GM19043 (cell line): ENCODE data around the gene TRAF3.

Source experiments
- ATAC-seq: cut with Tn5 transposase; IDR thresholded peaks from one replicate; pipeline ENCODE4 v1.9.1; 2021; ENCODE audit warnings: low read depth; ENCODE audit not compliant: unreplicated experiment

TRAF3 gene

DNA sequence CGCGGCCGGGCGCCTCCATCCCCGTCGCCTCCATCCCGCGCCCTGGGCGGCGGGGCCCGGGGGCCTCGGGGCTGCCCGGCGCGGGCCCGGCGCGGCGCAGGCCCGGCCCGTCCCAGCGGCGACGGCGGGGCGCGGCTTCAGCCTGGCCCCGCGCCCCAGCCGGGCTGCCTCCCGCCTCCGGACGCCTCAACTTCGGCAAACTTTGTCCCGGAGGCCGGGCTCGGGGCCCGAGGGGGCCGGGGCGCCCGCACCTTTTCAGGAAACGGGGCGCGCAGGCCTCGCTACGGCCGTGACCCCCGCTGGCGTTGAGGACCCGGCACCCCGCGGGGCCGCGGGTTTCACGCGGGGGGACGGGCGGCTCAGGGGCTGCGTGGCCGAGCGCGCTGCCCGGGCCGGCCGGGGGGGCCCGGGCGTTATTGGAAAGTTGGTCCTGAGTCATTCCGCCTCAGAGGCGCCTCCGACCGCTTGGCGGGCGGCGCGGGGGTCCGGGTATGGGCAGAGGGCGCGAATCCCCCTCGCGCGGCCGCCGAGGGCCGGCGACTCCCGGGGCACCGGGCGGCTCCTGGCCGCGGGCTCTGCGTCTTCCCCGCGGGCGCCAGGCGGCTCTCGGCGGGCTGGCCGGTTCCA, 575 bp downstream of the TRAF3 start:
- no peak for ATAC-seq

DNA sequence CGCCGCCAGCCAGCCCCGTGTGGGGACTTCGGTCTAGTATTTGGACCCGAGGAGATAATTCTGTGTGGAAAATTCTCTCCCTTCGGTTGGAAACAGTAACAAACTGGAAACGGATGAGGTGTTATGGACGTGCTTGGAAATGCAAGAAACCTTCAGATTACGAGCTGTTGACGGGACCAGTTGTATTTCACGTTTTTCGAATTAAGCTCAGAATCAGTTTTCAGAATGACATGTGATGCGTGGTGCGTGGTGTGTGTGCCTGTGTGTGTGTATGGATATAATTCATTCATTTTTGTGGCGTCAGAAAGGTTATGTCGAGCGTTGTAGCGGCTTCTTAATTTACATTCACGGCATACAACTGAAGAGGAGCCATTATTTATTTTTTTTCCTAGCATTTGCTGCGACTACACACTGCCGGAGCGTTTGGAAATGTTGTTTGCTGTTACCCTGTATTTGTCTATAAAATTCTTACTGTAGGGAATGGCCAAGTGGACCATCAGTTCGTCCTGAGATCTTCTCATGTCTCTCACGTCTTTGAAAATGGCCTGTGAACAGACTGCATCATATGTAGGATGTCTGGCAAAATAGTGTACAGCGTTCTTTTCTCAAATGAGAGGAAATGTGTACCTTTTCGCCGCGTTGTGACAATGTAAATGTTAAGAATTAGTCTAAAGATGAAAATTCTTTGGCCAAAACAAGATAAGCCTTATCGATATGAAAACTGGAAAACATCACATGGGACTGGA, 1.3 kb downstream of the TRAF3 start:
- ATAC-seq, result no peak

DNA sequence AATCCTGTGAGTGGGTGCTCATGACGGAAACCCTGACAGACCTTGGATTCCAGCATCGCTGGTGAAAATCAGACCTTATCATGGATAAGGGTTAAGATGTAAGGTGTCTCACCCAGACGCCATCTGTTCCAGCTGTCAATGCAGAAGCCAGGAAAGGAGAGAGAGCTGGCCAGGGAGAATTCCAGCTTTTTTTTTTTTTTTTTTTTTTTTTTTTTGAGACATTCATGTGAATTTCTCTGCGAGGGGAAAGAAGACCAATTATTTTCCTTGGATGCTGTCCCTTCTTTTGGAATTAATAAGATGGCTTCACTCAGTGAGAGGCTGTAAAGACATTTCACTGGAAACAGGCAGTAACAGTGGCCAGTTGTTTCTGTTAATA, 1.8 kb downstream of the TRAF3 start:
- no peak for ATAC-seq

DNA sequence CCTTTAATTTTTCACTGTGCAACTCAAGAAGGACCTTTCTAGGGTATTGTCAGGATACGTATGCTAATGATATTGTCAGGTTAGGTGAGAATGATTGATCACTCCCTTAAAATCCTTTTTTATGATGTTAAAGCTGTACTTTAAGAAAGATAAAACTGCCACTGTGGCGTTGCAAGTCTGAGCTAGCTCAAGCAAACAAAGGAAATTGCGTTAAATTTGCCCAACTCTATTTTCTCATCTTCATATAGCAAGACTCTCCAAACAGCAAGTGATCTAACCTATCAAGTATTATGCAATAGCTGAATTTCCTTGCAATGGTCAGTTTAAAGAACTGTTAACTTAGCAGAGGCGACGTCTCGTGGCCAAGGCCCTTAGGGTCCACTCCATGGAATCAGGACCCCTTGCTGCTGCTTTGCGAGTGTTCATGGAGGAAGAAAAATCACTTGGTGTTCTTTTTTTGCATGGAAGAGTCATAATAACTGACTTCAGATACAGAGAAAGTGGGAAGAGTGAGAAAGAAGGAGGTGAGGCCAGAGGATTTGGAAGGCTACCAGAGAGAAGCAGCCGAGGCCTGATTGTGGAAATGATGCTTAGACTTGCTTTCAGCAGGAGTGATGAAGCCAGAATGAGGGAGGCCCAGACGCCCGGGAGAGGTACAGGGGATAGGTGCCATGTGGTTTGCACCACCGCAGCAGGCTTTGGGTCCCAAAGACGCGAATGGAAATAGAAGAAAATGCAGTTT, 2.5 kb downstream of the TRAF3 start:
- no peak for ATAC-seq

DNA sequence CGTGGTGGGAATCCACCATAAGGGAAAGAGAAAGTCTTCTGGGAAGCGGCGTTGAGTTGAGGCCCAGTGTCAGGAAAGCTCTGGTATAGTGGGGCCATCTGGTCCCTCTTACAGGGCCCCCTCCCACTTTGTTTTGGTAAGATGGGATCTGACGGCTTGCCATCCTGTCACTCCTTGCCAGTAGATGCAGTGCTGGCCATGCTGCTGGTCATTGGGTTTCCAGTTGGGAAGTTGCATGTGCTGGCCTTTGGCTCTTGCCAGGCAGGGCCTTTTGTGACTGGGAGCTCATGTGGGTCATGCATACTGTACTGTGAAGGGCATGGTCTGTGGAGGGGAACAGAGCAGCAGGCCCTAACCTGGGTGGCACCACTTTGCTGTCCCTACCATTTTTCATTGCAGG, 3.8 kb downstream of the TRAF3 start:
- ATAC-seq, result no peak

DNA sequence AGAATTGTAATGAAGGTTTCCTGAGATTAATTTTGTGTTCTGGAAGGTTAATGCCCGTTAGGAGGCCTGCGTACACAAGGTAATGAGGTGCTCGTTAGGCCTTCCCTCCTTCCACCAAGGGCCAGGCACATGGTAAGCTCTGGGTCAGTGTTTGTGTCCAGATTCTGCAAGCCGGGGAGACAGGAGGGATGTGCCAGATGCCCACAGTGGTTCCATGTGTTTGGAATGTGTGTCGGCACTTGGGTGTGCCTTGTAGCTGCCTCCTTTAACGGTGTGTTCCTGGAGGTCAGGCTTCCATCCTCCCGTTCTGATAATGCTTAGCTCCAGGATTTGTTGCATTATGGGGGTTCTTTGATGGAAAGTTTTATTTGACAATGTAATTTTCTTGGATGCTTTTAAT, 5.7 kb downstream of the TRAF3 start:
- no peak for ATAC-seq

DNA sequence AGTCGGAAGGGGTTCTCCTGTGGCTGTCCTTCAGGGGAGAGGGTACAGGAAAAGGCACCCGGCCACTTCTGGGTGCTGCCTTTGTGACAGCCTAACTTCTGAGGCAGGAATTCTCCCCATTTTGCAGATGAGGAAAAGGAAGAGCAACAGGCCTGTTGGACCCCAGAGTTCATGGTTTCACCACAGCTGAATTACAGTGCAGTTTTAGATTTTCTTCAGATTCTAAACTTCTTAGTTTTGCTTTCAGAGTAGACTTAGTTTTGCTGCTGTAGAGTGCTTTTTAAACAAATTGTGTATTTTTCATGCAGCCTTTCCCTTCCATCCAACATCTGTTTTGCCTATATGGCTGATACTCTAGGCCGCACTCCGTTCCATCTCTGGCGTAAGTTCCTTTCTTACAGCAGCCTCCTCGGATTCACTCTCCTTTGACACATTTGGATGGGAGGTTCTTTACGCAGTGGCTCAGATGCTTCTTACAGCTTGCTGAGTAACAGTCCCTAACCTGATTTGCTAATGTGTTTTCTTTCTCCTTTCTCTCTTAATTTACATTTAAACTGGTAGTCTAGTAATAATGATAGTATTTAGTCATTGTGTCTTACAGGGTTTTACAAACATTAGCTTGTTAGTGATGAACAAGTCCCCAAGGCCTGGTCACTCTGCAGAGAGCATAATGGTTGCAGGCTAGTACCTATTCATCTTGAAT, 7.8 kb downstream of the TRAF3 start:
- no peak for ATAC-seq

DNA sequence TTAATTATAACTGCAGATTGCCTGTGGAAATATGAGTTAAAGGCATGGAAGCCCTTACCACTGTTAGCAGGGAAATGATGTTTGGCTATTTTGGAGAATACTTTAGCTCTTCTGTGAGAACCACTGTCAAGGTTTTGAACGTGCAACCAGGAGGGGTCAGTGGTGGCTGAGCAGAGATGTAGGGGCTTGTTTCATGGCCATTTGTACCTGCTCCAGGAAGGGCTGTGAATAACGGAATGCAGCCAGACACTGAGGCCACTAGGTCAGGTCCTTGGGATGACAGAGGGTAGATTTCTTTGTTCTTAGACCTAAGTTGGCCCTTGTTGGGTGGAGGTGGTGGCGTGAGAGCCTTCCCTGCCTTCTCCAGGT, 8.3 kb downstream of the TRAF3 start:
- ATAC-seq, result no peak

DNA sequence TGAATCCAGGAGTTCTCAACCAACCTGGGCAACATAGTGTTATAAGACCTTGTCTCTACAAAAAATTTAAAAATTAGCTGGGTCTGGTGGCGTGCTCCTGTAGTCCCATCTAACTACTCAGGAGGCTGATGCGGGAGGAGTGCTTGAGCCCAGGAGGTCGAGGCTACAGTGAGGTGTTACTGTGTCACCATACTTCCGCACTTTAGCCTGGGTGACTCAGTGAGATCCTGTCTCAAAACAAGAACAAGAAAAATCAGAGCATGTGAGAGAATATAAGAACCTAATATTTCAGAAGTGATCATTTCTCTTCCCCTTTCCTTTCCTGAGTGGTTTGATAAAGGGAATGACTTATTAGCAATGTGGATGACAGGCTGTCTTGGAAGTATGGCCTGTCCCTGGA, 9.5 kb downstream of the TRAF3 start:
- no peak for ATAC-seq

DNA sequence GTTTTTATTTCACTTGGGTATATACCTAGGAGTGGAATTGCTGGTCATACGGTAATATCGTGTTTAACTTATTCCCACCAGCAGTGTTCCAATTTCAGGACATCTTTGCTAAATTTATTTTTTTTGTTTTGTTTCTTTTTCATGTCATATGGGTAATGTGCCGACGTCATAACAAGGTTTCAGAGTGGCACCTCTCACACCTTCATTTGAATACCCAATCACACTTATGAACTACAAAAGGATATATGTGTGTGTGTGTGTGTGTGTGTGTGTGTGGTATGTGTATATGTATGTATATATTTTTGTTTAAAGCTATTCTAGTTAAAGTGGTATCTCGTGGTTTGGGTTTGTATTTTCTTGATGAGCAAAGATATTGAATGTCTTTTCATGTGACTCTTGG, 12.1 kb downstream of the TRAF3 start:
- no peak for ATAC-seq

DNA sequence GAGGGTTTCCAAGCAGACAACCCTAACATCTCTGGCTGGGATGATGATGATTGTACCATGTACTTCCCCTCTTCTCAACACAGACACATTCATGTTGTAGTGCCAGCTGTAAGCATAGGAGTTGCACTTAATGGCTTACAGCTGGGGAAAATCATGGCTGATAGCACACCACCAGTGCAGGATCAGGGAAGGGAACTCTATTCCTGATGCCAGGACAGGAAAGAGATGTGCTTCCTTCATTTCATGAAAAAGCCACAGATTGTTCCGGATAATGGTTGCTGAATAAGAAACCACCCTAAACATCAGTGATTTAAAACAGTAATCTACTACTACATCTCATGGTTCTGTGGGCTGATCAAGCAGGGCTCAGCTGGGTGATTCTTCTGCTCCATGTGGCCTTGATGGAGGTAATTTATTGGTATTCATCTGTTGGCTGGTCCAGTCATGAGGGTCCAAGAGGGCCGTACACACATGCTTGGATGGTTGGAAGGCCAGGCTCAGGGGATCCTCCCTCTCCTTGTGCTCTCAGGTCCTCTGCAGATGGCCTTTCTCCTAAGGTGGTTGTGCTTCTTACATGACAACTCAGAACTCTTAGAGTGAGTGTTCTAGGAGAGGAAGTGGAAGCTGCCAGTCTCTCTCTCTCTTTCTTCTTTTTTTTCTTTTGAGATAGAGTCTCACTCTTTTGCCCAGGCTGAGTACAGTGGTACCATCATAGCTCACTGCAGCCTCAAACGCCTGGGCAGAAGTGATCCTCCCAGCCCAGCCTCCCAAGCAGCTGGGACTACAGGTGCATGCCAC, 16.5 kb downstream of the TRAF3 start:
- ATAC-seq, result no peak

DNA sequence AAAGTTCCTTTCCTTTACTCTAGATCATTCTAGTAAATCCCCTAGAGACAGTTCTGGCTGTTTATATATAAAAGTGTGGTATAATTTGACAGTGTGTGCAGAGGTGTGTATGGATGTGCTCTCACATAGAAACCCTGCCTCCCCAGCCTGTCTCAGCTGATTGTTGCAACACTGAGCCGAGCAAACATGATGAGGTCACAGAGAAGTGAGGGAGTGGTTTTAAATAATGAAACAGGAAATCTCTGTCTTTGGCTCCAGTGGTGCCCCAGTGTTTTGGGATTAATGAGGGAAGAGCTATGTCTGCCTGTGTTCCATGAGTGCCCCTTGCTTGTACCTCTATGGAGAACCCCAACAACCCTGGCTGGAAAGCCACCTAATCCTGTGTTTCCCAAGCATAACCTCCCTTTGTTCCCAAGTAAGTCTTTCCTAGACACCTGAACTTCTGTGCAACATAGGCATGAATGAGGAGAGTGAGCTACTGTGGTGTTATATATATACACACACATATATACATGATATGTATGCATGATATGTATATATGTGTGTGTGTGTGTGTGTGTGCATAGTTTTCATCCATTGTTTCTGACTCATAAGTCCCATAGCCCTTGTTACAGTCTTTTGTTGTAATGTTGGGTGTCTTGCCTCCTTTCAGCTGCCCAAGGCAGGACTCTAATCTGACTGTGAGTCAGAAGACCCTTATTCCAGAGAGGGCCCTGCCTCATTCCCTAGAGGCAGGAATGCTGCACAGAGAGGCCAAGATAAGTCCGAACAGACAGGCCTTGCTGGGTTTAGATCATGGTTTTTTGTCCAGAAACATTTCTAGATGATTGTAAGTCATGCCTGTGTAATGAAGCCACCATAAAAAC, 18.0 kb downstream of the TRAF3 start:
- ATAC-seq, result peak; percentile 53

DNA sequence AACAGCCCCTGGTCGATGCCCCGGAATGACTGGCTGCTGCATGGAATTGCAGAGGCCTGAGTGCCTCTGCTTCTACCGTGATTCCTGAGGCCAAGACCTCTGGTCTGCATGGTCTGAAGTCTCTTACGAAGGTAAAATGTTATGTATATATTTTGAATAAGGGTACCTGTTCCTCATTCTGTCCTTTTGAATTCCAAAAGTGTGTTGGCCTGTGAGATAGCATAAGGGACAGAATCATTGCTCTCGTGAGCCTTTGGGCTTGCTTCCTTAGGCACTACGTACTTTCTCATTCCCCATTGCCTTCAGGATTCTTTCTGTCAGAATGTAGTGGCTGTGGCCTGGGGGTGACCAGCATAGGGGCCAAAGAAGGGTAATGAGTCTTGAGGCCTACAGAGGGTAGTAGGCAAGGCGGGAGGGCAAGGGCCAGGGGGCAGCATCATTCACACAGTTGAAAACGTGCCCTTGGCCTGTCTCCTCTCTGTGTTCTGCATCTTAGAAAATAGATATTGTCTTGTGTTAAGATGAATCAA, 19.5 kb downstream of the TRAF3 start:
- ATAC-seq, result no peak

DNA sequence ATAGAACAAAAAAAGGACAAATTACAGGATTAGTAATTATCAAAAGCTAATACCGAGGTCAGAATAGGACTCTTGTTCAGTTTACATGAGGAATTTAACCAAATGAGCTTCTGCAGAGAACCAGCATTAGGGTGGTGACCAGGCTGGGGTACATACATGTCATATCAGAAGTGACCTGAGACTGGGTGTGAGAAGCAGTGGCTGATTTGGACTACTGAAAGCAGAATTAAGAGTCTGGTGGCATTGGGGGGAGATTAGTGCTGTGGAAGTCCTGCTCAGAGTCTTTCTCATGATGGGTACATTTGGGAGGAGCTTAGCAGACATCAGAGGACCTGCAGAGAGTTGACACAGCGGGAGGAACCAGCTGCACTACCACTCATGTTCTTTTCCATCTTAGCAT, 21.7 kb downstream of the TRAF3 start:
- peak; percentile 39 for ATAC-seq

DNA sequence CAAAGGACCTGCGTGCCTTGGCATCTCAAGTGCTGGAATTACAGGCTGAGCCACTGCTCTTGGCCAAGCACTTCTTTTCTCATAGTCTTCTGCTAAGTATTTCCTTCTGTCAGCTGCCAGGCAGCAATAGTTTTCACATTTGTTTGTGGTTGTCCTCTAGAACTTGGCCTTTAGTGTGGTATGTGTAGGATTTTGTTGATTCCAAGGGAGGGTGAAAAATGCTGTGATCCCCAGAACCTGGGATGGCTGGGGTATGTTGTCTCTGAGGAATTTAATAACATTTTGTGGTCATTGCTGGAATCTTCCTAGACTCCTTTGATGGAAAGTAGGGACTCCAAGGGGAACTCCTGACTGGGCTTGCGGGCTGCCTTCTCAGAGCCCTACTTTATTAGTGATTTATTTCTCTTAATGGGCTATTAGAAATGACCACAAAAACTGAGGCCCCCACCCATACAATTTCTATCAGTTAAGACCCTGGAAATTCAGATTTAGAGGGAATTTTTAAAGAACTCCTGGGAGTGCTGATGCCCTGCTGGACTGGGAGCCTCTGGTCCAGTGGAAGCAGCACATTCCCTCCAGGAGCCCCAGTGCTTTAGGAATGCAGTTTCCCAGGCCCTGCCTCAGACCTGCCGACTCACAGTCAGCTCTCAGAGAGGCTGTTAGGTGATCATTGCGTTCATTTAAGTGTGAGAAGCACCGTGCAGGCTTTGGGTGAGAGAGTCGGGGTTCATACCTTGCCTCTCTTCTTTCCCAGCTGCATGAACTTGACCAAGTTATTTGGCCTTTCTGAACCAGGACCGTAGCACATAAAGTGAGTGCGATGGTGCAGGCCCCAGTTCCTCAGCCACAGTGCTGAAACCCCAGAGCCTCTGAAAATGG, 22.7 kb downstream of the TRAF3 start:
- no peak for ATAC-seq

DNA sequence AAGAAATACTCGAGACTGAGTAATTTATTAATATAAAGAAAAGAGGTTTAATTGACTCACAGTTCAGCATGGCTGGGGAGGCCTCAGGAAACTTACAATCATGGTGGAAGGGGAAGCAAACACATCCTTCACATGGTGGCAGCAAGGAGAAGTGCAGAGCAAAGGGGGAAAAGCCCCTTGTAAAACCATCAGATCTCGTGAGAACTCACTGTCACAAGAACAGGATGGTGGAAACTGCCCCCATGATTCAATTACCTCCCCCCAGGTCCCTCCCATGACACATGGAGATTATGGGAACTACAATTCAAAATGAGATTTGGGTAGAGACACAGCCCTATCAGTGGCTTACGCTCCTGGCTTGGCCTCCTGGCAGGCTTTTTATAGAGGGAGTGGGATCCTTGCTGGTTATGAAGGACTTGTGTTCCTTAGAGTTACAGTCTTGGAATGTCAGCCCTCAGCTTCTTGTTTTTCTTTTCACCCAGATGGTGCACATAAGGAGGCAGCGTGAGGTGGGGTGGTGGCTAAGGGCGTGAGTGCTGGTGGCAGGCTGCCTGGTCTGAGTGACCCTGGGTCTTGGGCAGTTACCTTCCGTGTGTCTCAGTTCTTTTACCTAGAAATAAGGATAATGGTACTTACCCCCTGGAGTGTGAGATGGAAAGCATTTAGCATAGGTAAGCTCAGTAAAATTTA, 25.7 kb downstream of the TRAF3 start:
- no peak for ATAC-seq

DNA sequence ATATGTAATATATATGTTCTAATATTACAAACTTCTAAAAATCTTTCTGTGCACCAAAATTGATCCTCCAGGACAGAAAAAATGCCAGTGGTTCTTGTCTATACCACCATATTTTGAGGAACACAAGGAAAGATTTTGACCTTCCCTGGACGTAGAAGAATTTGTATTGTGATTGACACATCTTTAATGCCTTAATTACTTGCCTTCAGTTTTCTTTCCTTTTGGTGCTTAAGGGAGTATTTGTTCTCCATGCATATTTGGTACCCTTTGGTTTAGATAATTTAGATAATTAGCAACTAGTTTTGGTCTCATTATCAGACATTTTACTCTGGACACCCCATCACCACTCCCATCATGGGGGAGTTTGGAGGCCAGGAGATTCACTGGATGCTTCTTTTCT, 27.6 kb downstream of the TRAF3 start:
- ATAC-seq, result no peak

DNA sequence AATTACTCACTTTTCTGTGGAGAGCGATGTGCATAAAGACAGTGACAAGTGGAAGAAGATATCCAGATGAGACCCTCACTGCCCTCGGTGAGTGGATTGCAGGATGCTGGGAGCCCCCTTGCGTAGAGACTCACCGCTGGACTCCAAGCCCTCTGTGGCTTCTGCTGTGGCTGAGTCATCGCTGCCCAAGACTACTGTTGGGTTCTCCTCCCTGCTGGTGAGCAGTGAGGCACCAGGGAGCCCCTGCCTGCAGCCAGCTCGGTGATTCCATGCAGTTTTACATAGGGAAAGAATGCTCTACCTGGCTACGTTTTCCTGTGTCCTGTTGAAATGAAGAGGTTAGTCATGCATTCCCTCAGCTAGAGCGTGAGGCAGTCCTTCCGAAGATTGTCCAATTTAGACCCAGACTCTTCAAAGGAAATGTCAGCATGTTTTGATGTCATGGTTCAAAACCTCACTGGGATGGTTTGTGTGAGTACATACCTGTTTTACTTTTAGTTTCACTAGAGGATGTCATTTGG, 28.2 kb downstream of the TRAF3 start:
- peak; percentile 57 for ATAC-seq
